Measurements from ENCODE around the gene PSMD4.

DNA sequence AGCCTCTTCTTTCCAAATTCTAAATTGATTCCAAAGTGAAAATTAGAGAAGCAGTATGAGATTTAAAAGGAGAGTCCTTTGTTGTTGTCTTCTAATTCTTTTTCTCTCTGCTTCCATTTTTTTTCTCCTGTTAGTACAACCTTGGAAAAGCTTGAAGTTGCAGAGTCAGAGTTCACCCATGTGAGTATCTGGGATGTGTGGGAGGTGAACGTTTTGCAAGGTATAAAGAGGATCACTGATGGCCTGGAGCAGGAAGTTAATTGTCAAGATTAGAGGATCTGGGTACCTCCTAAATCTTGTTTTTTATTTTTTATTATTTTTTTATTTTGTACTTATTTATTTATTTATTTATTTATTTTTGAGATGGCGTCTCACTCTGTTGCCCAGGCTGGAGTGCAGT, 7.7 kb upstream of the PSMD4 start:
- TF ChIP-seq, protein P1, sequence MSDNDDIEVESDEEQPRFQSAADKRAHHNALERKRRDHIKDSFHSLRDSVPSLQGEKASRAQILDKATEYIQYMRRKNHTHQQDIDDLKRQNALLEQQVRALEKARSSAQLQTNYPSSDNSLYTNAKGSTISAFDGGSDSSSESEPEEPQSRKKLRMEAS (IDR thresholded peaks at IDR 0.05) = no peak
- TF ChIP-seq EP300 (IDR thresholded peaks at IDR 0.05; ENCODE audit: borderline replicate concordance) (no peak), EGR1 (IDR thresholded peaks at IDR 0.05) (no peak), FOXM1 (IDR thresholded peaks at IDR 0.05; ENCODE audit: borderline replicate concordance, low read depth) (no peak), CREB1 (IDR thresholded peaks at IDR 0.05; ENCODE audit: low read depth) (no peak), NFIC (IDR thresholded peaks at IDR 0.05) (no peak), YY1 (IDR thresholded peaks at IDR 0.05; ENCODE audit: low read depth) (no peak), TEAD4 (IDR thresholded peaks at IDR 0.05) (no peak), RAD21 (IDR thresholded peaks at IDR 0.05; ENCODE audit: low read depth) (no peak)
- TF ChIP-seq, protein P2, sequence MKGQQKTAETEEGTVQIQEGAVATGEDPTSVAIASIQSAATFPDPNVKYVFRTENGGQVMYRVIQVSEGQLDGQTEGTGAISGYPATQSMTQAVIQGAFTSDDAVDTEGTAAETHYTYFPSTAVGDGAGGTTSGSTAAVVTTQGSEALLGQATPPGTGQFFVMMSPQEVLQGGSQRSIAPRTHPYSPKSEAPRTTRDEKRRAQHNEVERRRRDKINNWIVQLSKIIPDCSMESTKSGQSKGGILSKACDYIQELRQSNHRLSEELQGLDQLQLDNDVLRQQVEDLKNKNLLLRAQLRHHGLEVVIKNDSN (IDR thresholded peaks at IDR 0.05) = no peak
- TF ChIP-seq, protein P3, sequence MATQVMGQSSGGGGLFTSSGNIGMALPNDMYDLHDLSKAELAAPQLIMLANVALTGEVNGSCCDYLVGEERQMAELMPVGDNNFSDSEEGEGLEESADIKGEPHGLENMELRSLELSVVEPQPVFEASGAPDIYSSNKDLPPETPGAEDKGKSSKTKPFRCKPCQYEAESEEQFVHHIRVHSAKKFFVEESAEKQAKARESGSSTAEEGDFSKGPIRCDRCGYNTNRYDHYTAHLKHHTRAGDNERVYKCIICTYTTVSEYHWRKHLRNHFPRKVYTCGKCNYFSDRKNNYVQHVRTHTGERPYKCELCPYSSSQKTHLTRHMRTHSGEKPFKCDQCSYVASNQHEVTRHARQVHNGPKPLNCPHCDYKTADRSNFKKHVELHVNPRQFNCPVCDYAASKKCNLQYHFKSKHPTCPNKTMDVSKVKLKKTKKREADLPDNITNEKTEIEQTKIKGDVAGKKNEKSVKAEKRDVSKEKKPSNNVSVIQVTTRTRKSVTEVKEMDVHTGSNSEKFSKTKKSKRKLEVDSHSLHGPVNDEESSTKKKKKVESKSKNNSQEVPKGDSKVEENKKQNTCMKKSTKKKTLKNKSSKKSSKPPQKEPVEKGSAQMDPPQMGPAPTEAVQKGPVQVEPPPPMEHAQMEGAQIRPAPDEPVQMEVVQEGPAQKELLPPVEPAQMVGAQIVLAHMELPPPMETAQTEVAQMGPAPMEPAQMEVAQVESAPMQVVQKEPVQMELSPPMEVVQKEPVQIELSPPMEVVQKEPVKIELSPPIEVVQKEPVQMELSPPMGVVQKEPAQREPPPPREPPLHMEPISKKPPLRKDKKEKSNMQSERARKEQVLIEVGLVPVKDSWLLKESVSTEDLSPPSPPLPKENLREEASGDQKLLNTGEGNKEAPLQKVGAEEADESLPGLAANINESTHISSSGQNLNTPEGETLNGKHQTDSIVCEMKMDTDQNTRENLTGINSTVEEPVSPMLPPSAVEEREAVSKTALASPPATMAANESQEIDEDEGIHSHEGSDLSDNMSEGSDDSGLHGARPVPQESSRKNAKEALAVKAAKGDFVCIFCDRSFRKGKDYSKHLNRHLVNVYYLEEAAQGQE (IDR thresholded peaks at IDR 0.05; ENCODE audit: low read depth) = no peak

Measured in Ishikawa (cell line).